ENCODE measurements around the gene EDARADD.

Gene EDARADD

DNA sequence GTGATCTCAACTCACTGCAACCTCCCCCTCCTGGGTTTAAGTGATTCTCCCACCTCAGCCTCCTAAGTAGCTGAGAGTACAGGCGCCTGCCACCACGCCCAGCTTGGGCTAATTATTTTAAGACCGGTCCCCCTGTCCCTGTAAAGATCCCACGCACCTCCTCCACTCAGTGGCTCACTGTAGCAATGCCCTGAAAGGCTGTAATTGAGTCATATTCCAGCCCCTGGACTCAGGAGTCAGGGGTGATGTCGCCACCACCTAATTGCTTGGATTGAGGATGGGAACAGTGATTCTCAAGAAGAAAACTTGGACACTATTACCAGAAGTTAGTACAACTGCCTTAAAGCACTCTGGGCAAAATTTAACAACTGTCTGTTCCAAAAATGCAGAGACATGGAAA is 3.1 kb upstream of the EDARADD start:
- FAIRE-seq = no peak
- DNase-seq (ENCODE audit: insufficient read length, low spot score) = no peak

DNA sequence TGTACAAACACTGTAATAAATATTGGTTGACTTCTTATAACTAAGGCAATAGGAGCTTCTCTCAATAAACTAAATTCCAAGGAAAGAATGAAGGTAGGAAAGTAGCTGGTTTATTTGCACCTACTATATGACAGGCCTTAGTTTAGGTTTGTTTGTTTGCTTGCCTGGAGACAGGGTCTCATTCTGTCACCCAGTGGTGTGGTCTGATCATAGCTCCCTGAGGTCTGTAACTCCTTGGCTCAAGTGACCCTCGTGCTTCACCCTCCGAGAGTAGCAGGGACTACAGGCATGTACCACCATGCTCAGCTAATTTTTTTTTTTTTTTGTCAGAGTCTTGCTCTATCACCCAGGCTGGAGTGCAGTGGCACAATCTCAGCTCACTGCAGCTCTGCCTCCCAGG is 1.9 kb upstream of the EDARADD start:
- no peak for DNase-seq (ENCODE audit: insufficient read length, low spot score)
- no peak for FAIRE-seq

GRCh38 chr1:236394879-236395229 is 768 bp downstream of the EDARADD start:
- no peak for FAIRE-seq
- no peak for DNase-seq (ENCODE audit: insufficient read length, low spot score)

DNA sequence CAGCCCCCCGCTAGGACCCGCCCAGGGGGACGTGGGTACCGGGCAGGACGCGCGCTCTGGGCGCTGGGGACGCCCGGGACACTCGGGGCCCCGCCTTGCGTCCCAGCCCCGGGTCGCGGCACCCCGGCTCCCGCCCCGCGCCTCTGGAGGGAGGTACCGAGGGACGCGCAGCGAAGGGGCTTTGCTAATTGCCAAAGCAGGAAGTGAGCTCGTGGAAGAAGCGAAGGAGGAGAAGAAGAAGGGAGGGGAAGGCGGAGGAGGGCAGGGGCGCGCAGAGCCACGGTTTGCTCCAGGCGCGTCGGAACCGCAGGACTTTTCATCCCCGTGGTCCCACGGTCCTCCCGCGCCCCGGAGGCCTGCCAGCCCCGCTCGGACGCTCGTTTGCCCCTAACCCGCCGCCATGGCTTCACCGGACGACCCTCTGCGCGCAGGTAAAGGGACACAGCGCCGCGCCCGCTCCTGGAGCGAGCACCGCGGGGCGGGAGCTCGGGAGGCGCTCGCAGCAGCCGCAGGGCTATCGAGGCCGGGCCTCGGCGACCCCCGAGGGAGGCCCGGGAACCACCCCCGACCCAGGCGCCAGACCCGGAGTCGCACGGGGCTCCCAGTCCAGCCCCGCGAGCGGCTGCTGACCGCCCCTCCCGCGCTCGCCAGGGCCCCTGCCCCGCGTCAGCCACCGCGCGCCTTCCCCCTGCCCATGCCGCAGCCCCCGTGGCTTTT is 1.3 kb downstream of the EDARADD start:
- FAIRE-seq (no peak), DNase-seq (ENCODE audit: insufficient read length, low spot score) (no peak)

DNA sequence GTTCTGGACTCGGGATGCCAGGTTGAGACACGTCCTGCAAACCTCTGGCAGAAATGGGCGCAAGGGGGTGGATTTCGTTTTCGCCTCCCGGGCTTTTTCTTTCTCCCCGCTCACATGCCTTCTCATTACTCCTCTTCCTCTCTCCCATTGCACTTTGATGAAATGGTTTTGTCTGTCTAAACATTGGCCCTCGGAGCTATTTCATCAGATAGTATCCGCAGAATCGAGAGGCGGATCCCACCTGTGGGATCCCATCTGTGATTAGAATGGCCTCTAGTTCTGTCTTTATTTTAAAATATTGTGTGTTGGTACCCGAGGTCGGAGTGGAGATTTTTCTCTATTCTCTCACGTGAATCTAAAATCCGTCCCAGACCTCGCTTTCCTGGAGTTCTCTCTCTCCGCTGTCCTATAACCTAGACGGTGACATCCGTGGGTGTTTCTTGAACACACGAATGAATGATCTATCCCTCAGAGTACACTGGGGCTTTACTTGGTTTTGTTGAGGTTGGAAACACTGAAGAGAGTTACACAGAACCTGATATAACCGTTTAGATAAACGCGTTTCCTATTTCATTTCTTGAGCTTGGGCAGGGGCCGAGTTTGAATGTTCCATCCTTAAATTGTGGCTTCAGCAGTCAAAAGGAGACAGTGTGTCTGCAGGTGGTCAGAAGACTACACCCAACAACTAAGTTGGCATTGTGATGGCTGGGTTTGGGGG is 2.0 kb downstream of the EDARADD start:
- no peak for DNase-seq (ENCODE audit: insufficient read length, low spot score)
- FAIRE-seq = peak; percentile 14

DNA sequence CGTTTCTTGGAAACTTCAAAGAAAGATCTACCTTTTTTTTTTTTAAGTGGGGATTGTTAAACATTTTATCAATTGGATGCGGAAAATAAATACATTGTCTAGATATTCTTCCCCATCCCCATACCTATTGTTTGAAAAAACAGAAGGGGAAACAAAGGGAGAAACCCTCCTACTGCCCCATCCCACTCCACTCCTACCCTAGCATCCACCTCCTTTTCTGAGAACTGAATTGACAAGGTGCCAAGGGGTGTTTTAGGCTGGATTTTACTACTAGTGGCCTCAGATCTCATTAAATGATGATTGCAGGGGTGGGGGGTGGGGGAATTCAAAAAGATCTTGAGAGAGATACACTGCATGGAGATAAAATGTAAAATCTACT is 2.6 kb downstream of the EDARADD start:
- DNase-seq (ENCODE audit: insufficient read length, low spot score) (no peak), FAIRE-seq (no peak)

GRCh38 chr1:236397173-236397759 is 3.2 kb downstream of the EDARADD start:
- no peak for DNase-seq (ENCODE audit: insufficient read length, low spot score)
- no peak for FAIRE-seq

- FAIRE-seq (no peak), DNase-seq (ENCODE audit: insufficient read length, low spot score) (no peak)
These were observed 4.5 kb downstream of the EDARADD start for GRCh38 chr1:236398538-236398937.

- FAIRE-seq (no peak), DNase-seq (ENCODE audit: insufficient read length, low spot score) (no peak)
These were observed 6.0 kb downstream of the EDARADD start for GRCh38 chr1:236400061-236400603.

DNA sequence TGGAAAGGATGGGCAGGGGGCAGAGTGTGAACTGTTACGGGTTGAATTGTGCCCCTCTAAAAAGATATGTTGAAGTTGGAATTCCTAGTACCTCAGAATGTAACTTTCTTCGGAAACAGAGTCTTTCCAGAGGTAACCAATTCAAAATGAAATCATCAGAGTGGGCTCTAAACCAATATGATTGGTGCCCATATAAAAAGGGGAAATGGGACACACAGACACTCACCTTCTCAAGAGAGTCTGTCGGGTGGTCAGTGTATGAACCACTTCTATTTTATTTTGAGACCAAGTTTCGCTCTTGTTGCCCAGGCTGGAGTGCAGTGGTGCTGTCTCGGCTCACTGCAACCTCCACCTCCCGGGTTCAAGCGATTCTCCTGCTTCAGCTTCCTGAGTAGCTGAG is 7.6 kb downstream of the EDARADD start:
- FAIRE-seq (no peak), DNase-seq (ENCODE audit: insufficient read length, low spot score) (no peak)

DNA sequence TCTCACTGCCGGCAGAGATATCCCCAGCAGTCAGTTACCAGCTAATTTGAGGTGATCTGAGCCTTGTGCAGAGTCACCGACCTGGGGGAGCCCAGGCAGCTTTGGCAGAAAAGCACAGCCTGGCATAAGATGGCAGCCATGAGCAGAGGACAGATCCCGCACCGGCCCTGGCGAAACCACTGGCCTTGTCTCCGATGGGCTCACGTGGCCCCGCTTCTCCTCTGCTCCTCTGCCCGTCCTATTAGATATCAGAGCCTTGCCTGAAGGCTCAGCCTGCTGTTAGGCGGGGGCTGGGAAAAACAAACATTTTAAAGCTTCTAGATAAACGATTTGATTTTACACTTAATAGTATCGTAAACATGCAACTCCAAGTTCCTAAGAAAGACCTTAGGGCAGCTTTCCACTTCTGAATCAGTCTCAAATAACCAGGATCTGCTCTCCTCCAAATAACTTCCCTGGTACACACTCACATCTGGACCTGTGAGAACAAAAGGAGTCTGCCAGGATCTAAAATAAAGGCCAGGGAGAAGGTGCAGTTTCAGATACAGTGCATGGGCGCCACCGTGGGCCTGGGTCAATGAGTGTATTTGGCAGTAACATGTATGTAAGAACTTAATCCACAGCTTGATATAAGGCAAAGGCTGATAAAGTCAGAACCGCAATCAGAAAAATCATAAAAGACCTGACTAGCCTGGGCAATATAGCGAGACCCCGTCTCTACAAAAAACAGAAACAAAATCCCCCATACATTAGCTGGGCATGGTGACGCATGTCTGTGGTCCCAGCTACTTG is 10.0 kb downstream of the EDARADD start:
- FAIRE-seq (no peak), DNase-seq (ENCODE audit: insufficient read length, low spot score) (no peak)

DNA sequence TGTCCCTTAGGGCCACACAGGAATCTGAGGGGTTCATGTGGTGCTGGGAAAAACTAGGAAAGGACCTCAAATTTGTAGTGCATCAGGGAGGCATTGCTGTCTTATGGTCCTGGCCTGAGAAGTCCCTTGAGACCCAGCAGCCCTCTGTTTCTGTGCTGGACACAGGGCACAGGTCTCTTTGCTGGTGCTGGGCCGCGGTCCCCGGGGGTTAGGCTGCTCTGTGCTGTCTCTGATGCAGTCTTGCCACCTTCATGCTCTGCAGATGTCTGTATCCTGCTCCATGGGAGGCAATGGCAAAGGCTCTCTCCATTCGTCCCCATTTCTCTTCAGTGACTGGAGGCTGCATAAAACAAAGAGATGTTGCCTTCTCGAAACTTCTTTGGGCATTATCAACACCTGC is 13.0 kb downstream of the EDARADD start:
- FAIRE-seq = no peak
- DNase-seq (ENCODE audit: insufficient read length, low spot score) = no peak

GRCh38 chr1:236413688-236414087 is 19.6 kb downstream of the EDARADD start:
- DNase-seq (ENCODE audit: insufficient read length, low spot score) = no peak
- FAIRE-seq = no peak

GRCh38 chr1:236416165-236416564 is 22.1 kb downstream of the EDARADD start:
- DNase-seq (ENCODE audit: insufficient read length, low spot score) (no peak), FAIRE-seq (no peak)

- FAIRE-seq (no peak), DNase-seq (ENCODE audit: insufficient read length, low spot score) (no peak)
These were observed 23.2 kb downstream of the EDARADD start for GRCh38 chr1:236417336-236417735.

- FAIRE-seq (no peak), DNase-seq (ENCODE audit: insufficient read length, low spot score) (no peak)
These were observed 25.4 kb downstream of the EDARADD start for GRCh38 chr1:236419502-236419901.

DNA sequence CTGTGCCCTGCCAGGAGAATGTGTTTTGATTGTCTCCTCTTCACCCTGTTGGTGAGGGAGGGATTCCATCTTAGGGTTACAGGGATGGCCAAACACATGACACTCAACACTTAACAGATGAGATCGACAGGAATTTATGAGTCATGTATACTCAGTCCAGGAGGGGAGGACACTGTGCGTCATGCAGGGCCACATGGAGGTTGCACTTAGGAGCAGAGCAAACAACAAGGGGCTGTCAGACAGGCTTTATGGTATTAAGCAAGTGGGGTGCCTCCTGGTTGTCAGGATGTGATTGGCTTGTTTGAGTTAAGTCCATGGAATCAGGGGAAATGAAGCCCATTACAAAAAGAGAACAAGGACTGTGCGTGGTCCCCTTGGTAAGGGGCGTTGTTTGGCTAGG is 26.9 kb downstream of the EDARADD start:
- FAIRE-seq (no peak), DNase-seq (ENCODE audit: insufficient read length, low spot score) (no peak)

GRCh38 chr1:236421850-236422516 is 27.9 kb downstream of the EDARADD start:
- no peak for FAIRE-seq
- DNase-seq (ENCODE audit: insufficient read length, low spot score) = no peak

DNA sequence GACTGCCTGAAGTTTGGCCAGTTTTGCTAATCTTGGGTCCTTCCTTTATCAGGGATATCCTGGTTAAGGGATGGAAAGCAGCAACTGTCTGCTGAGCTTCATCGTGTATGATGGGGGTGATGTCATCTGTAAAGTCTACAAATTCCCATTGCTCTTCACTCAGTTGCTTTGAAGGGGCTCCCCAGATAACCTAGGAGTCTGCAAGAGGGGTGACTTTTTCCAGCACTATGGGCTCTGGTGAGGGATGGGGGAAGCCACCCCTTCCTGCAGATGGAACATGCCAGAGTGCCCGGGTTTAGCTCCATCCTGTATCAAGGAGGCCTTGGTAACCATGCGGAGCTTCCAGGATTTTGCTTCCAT is 28.4 kb downstream of the EDARADD start:
- DNase-seq (ENCODE audit: insufficient read length, low spot score) (no peak), FAIRE-seq (no peak)

- DNase-seq (ENCODE audit: insufficient read length, low spot score) (peak; percentile 58), FAIRE-seq (peak; percentile 87)
These were observed 31.1 kb downstream of the EDARADD start for GRCh38 chr1:236425031-236425663.

Data from GM19239 (cell line).